Karpas-422 (cell line): ENCODE results near the gene TMEM52B. TPM values are rescaled to one million over a fixed set of nuclear protein-coding genes. Genes with fewer than 3 reads are reported as not detected.

ENCODE experiments used
- DNase-seq: peaks from one replicate; pipeline ENCODE4 v3.0.0-alpha.2; 2015
- H2AFZ ChIP-seq: fragments of 200-600 bp; sonication (generic); 2 replicates; pipeline ENCODE4 v1.6.1; 2014; ENCODE audit warnings: antibody characterized with exemption, low read length, mixed read lengths
- H3K27ac ChIP-seq: fragments of 200-600 bp; sonication (generic); 2 replicates; pipeline ENCODE4 v1.5.1; 2014; ENCODE audit warnings: mild to moderate bottlenecking, low read length, moderate library complexity
- H3K27me3 ChIP-seq: fragments of 200-600 bp; sonication (generic); 2 replicates; pipeline ENCODE4 v1.6.1; 2014; ENCODE audit warnings: low read length, mixed read lengths
- H3K36me3 ChIP-seq: fragments of 200-600 bp; sonication (generic); 2 replicates; pipeline ENCODE4 v1.6.1; 2014; ENCODE audit warnings: low read length, mixed read lengths; ENCODE audit not compliant: insufficient read depth
- H3K4me1 ChIP-seq: fragments of 200-600 bp; sonication (generic); 2 replicates; pipeline ENCODE4 v1.6.1; 2014; ENCODE audit warnings: mild to moderate bottlenecking, low read length, mixed read lengths
- H3K4me2 ChIP-seq: fragments of 200-600 bp; sonication (generic); 2 replicates; pipeline ENCODE4 v1.6.1; 2014; ENCODE audit warnings: low read length, low read depth, mild to moderate bottlenecking; ENCODE audit not compliant: poor library complexity, severe bottlenecking
- H3K4me3 ChIP-seq: fragments of 200-600 bp; sonication (generic); 2 replicates; pipeline ENCODE4 v1.5.1; 2014; ENCODE audit warnings: mild to moderate bottlenecking, antibody characterized with exemption, low read length, mixed read lengths
- H3K79me2 ChIP-seq: fragments of 200-600 bp; sonication (generic); 2 replicates; pipeline ENCODE4 v1.6.1; 2014; ENCODE audit warnings: mild to moderate bottlenecking, low read length, mixed read lengths
- H3K9ac ChIP-seq: fragments of 200-600 bp; sonication (generic); 2 replicates; pipeline ENCODE4 v1.6.0; 2014; ENCODE audit warnings: low read length
- H3K9me2 ChIP-seq: fragments of 200-600 bp; sonication (generic), shearing (Covaris generic); replicated peaks from 2 replicates; pipeline ENCODE4 v1.6.0; 2014; ENCODE audit warnings: mild to moderate bottlenecking, low read length, moderate library complexity; ENCODE audit not compliant: insufficient read depth
- H3K9me3 ChIP-seq: fragments of 300-700, 200-600 bp; sonication (generic); 2 replicates; pipeline ENCODE4 v1.6.1; 2014; ENCODE audit warnings: low read length, mixed read lengths
- H4K20me1 ChIP-seq: fragments of 200-600 bp; sonication (generic); 2 replicates; pipeline ENCODE4 v1.6.1; 2014; ENCODE audit warnings: mild to moderate bottlenecking, antibody characterized with exemption, low read length, low read depth; ENCODE audit not compliant: insufficient read depth
- total RNA-seq: library from RNA; depleted of rRNA; stranded (reverse); fragments of >200 nt; shearing (Covaris generic); gene quantifications from 2 replicates; pipeline ENCODE4 v1.2.3, GENCODE V29; 2014; ENCODE audit warnings: low replicate concordance; rRNA removed

TMEM52B gene
- total RNA-seq, 1 experiment from 2014 or later: not detected

- Histone ChIP-seq H4K20me1 (no peaks in the 10 kb centered on the region), H3K4me1 (no peaks in the 10 kb centered on the region), H2AFZ (no peak overlapping the region), H3K79me2 (no peaks in the 10 kb centered on the region), H3K9me3 (no peaks in the 10 kb centered on the region), H3K4me3 (no peak overlapping the region), H3K27ac (no peak overlapping the region), H3K36me3 (no peaks in the 10 kb centered on the region), H3K4me2 (no peak overlapping the region), H3K9ac (no peak overlapping the region), H3K27me3 (no peaks in the 10 kb centered on the region), H3K9me2 (no peaks in the 10 kb centered on the region)
- peak; percentile 73 for DNase-seq
Measured at GRCh38 chr12:10235761-10236631, 57.2 kb downstream of the TMEM52B start.

GRCh38 chr12:10236720-10237119 is 57.9 kb downstream of the TMEM52B start:
- Histone ChIP-seq H3K79me2 (no peaks in the 10 kb centered on the region), H3K9me3 (no peaks in the 10 kb centered on the region), H3K27ac (no peak overlapping the region), H3K9ac (no peak overlapping the region), H4K20me1 (no peaks in the 10 kb centered on the region), H3K36me3 (no peaks in the 10 kb centered on the region), H3K4me2 (no peak overlapping the region), H2AFZ (no peak overlapping the region), H3K4me3 (no peak overlapping the region), H3K4me1 (no peaks in the 10 kb centered on the region), H3K27me3 (no peaks in the 10 kb centered on the region), H3K9me2 (no peaks in the 10 kb centered on the region)
- no peak for DNase-seq

GRCh38 chr12:10238526-10238925 is 59.7 kb downstream of the TMEM52B start:
- no peaks in the 10 kb centered on the region for H3K36me3 ChIP-seq
- H4K20me1 ChIP-seq: no peaks in the 10 kb centered on the region
- DNase-seq: no peak
- H3K4me3 ChIP-seq: no peak overlapping the region
- no peaks in the 10 kb centered on the region for H3K9me2 ChIP-seq
- no peak overlapping the region for H3K27ac ChIP-seq
- no peaks in the 10 kb centered on the region for H3K27me3 ChIP-seq
- H3K9me3 ChIP-seq: no peaks in the 10 kb centered on the region
- H3K4me2 ChIP-seq: no peak overlapping the region
- no peak overlapping the region for H3K9ac ChIP-seq
- H2AFZ ChIP-seq: no peak overlapping the region
- no peaks in the 10 kb centered on the region for H3K79me2 ChIP-seq
- no peaks in the 10 kb centered on the region for H3K4me1 ChIP-seq

GRCh38 chr12:10241290-10241689 is 62.5 kb downstream of the TMEM52B start:
- no peak for DNase-seq
- Histone ChIP-seq H3K36me3 (no peaks in the 10 kb centered on the region), H3K4me3 (no peak overlapping the region), H3K9ac (no peak overlapping the region), H3K4me1 (no peaks in the 10 kb centered on the region), H3K27ac (no peak overlapping the region), H3K27me3 (no peaks in the 10 kb centered on the region), H3K9me3 (no peaks in the 10 kb centered on the region), H3K79me2 (no peaks in the 10 kb centered on the region), H3K4me2 (no peak overlapping the region), H3K9me2 (no peaks in the 10 kb centered on the region), H2AFZ (no peak overlapping the region), H4K20me1 (no peaks in the 10 kb centered on the region)

Other genes with a start within 250 kb of the TMEM52B start
- gene CLEC2A, start 246.7 kb upstream of the TMEM52B start, total RNA-seq: not detected in 2 replicates
- gene CLEC12A, start 207.6 kb upstream of the TMEM52B start, total RNA-seq: not detected in 2 replicates
- not detected in 2 replicates for gene CLEC1B, start 179.9 kb upstream of the TMEM52B start, total RNA-seq
- not detected in 2 replicates for gene CLEC12B, start 168.4 kb upstream of the TMEM52B start, total RNA-seq
- not detected in 2 replicates for gene CLEC9A, start 148.3 kb upstream of the TMEM52B start, total RNA-seq
- not detected in 2 replicates for gene CLEC1A, start 80.0 kb upstream of the TMEM52B start, total RNA-seq
- gene CLEC7A, start 48.8 kb upstream of the TMEM52B start, total RNA-seq: not detected in 2 replicates
- gene OLR1, start 6.9 kb upstream of the TMEM52B start, total RNA-seq: not detected in 2 replicates
- 0.56 and 0.90 TPM in 2 replicates for gene GABARAPL1, start 33.8 kb downstream of the TMEM52B start, total RNA-seq
- not detected in 2 replicates for gene KLRD1, start 128.8 kb downstream of the TMEM52B start, total RNA-seq
- not detected in 2 replicates for gene KLRK1, start 211.0 kb downstream of the TMEM52B start, total RNA-seq
- not detected in 2 replicates for gene KLRC4, start 230.7 kb downstream of the TMEM52B start, total RNA-seq
- gene KLRC3, start 241.6 kb downstream of the TMEM52B start, total RNA-seq: not detected in 2 replicates